ENCODE measurements around the gene P3H3. TPM values are rescaled to one million over a fixed set of nuclear protein-coding genes. Genes with fewer than 3 reads are reported as not detected.
A peak's percentile ranks its signal among the peaks of the same experiment; 100 is the strongest.

Gene P3H3
- total and polyA plus RNA-seq, 2 of the 4 experiments (the other 2 are of a cell fraction), result 27.8 to 83.9 TPM

DNA sequence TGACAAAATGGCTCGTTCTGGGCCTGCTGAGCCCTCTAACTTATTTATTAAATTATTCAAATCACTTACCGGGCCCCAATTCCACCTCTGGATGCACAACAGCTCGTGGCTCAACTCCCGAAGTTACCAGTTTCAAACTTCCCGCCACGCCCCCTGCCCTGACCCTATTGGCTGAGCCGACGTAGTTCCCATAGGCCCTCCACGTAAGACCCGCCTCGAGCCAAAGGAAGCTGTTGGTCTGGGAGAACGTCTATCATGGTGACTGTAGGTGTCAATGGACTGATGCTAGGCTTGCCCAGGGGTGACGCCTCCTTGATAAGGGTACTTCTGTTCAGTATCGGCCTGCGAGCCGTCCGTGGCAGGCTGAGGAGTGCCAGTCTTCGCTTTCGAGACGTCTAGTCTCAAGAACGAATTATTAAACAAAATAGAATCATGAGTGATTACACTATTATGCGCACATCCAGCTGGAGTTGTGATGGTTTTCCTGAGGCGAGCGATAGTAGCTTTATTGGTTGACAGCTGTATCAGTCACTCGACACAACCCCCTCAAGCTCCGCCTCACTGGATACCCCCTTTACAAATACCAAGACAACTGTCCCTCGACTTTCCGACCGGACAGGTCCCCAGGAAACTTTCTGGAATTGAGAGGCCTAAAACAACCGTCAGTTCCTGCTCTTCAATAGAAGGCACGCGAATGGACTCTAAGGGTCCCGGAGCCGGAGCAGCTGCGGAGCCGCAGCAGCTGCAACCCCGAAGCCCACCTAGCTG, 23.1 kb downstream of the P3H3 start, which contains the start of gene CDCA3:
TSS of gene CDCA3 (minus strand) at position 134 of the 768 bp plus-strand sequence. CDS start 334 bp downstream, outside the sequence.
- DNase-seq (peak; percentile 98), ATAC-seq (ENCODE audit: low read depth) (peak; percentile 64)
- intact Hi-C loops (cut with micrococcal nuclease), result no loop called here
- peak within 1 kb of the TSS; percentile 87 for H3K27ac ChIP-seq (ENCODE audit: insufficient read depth, low read length)
- H3K56ac ChIP-seq (ENCODE audit: extremely low read depth, insufficient read depth, low read length), result peak within 1 kb of the TSS; percentile 93
- peak within 1 kb of the TSS; percentile 94 for H2AK5ac ChIP-seq (ENCODE audit: low read depth, low read length)
- CTCF ChIA-PET, result interaction anchor here (0.6 to 3.3 kb wide), 5 partner anchors 8 to 1163 kb away, joined by 3 to 11 read pairs (median 3); partner anchors contain the start of gene SPSB2
- H2AK9ac ChIP-seq (replicated peaks; ENCODE audit: low read depth, low read length, poor library complexity), result peak within 1 kb of the TSS; percentile 98
- in situ Hi-C loops (cut with MboI; ENCODE audit: low sequenced_read_pairs), result no loop called here
- H3K14ac ChIP-seq (replicated peaks; ENCODE audit: low read depth, low read length), result peak within 1 kb of the TSS; percentile 98
- no peaks in the 10 kb centered on the region for H3K27me3 ChIP-seq (ENCODE audit: control insufficient read depth, insufficient read depth, low read length)
- H3K79me1 ChIP-seq (ENCODE audit: low read depth in 1 of 2, low read length in 2 of 2), result peaks cover 25 to 55% of the 10 kb centered on the region in 2 experiments
- H3K4me3 ChIP-seq (ENCODE audit: insufficient read depth, low read depth, low read length), result peak within 1 kb of the TSS; percentile 63
- POLR2A ChIA-PET (ENCODE audit: unreplicated experiment), result interaction anchor here (0.6 to 1.1 kb wide), 2 partner anchors 22 to 99 kb away, joined by 3 to 5 read pairs; no protein-coding TSS in a partner anchor
- peak within 1 kb of the TSS; percentile 98 for H3K23ac ChIP-seq (ENCODE audit: low read depth, low read length)
- no CpG with 5 or more reads among the region's 37 CpGs for WGBS, 2 experiments (ENCODE audit: extremely low coverage in 2 of 2, insufficient read length in 1 of 2)
- no peaks in the 10 kb centered on the region for H3K9me3 ChIP-seq (ENCODE audit: control insufficient read depth, insufficient read depth, low read length)
- peak within 1 kb of the TSS; percentile 97 for H3K4ac ChIP-seq (ENCODE audit: low read depth, low read length)
- H2BK15ac ChIP-seq (ENCODE audit: low read depth, low read length), result peak within 1 kb of the TSS; percentile 85; the same call in 1 of the 3 replicates
- dilution Hi-C loops (cut with HindIII; ENCODE audit: low sequenced_read_pairs, unreplicated experiment), result no loop called here
- H3K9ac ChIP-seq (ENCODE audit: low read depth, low read length), result peak within 1 kb of the TSS; percentile 82
- H3K36me3 ChIP-seq (ENCODE audit: control insufficient read depth, insufficient read depth, low read length), result peaks cover 33% of the 10 kb centered on the region
- H2BK120ac ChIP-seq (ENCODE audit: low read depth, low read length), result peak within 1 kb of the TSS; percentile 86
- H2BK5ac ChIP-seq (ENCODE audit: low read depth, low read length, poor library complexity, severe bottlenecking), result peak within 1 kb of the TSS; percentile 92
- peaks cover 15% of the 10 kb centered on the region for H4K20me1 ChIP-seq (ENCODE audit: insufficient read depth, low read length)
- H2BK20ac ChIP-seq (ENCODE audit: low read depth, low read length), result peak within 1 kb of the TSS; percentile 42; the same call in 1 of the 2 replicates
- H3K4me1 ChIP-seq (ENCODE audit: control insufficient read depth, insufficient read depth, low read length), result peaks cover 5% of the 10 kb centered on the region
- BruUV-seq (replicated peaks), result no TSS peak
- H3K9me1 ChIP-seq (ENCODE audit: insufficient read depth, low read length), result no peaks in the 10 kb centered on the region
- peak within 1 kb of the TSS; percentile 73 for H3K4me2 ChIP-seq (ENCODE audit: low read depth, low read length)
- H4K5ac ChIP-seq (ENCODE audit: low read depth, low read length), result peak within 1 kb of the TSS; percentile 81
- H2AFZ ChIP-seq (replicated peaks; ENCODE audit: low read length, poor library complexity), result peak within 1 kb of the TSS; percentile 99
- H4K91ac ChIP-seq (ENCODE audit: insufficient read depth, low read depth, low read length), result peak within 1 kb of the TSS; percentile 96
- H3K18ac ChIP-seq (ENCODE audit: low read depth, low read length), result peak within 1 kb of the TSS; percentile 80
- peak within 1 kb of the TSS; percentile 48 to 99 for H4K8ac ChIP-seq (ENCODE audit: low read depth in 2 of 2, low read length in 2 of 2)
- TF ChIP-seq NFE2L2 (IDR thresholded peaks at IDR 0.05; ENCODE audit: low read depth, low read length) (no peak), FOS (IDR thresholded peaks at IDR 0.05; ENCODE audit: low read depth, low read length) (peak; percentile 78; the same call in 1 of the 2 replicates), MAFK (IDR thresholded peaks at IDR 0.05; ENCODE audit: low read depth, low read length) (no peak), BHLHE40 (IDR thresholded peaks at IDR 0.05; ENCODE audit: low read depth, low read length) (no peak), RCOR1 (IDR thresholded peaks at IDR 0.05; ENCODE audit: insufficient replicate concordance, low read length) (no peak), MXI1 (IDR thresholded peaks at IDR 0.05; ENCODE audit: borderline replicate concordance, low read depth, low read length) (peak; percentile 95), CHD1 (IDR thresholded peaks at IDR 0.05; ENCODE audit: low read depth, low read length) (no peak), POLR2A (IDR thresholded peaks at IDR 0.05; ENCODE audit: low read depth, low read length) (peak; percentile 84), SMC3 (IDR thresholded peaks at IDR 0.05; ENCODE audit: low read depth, low read length) (no peak), RFX5 (IDR thresholded peaks at IDR 0.05; ENCODE audit: low read depth, low read length) (no peak), RAD21 (IDR thresholded peaks at IDR 0.05; ENCODE audit: low read length) (no peak), CEBPB (IDR thresholded peaks at IDR 0.05; ENCODE audit: low read depth, low read length) (no peak), MAZ (IDR thresholded peaks at IDR 0.05; ENCODE audit: borderline replicate concordance, low read depth, low read length) (peak; percentile 15; the same call in 1 of the 2 replicates)
- TF ChIP-seq, protein P1, sequence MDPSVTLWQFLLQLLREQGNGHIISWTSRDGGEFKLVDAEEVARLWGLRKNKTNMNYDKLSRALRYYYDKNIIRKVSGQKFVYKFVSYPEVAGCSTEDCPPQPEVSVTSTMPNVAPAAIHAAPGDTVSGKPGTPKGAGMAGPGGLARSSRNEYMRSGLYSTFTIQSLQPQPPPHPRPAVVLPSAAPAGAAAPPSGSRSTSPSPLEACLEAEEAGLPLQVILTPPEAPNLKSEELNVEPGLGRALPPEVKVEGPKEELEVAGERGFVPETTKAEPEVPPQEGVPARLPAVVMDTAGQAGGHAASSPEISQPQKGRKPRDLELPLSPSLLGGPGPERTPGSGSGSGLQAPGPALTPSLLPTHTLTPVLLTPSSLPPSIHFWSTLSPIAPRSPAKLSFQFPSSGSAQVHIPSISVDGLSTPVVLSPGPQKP (IDR thresholded peaks at IDR 0.05; ENCODE audit: borderline replicate concordance, low read depth, low read length), result no peak
- TF ChIP-seq, protein P2, sequence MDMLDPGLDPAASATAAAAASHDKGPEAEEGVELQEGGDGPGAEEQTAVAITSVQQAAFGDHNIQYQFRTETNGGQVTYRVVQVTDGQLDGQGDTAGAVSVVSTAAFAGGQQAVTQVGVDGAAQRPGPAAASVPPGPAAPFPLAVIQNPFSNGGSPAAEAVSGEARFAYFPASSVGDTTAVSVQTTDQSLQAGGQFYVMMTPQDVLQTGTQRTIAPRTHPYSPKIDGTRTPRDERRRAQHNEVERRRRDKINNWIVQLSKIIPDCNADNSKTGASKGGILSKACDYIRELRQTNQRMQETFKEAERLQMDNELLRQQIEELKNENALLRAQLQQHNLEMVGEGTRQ (IDR thresholded peaks at IDR 0.05; ENCODE audit: low read depth, low read length), result no peak
